ENCODE data around the gene PCDHB4. TPM values are rescaled to one million over a fixed set of nuclear protein-coding genes. Genes with fewer than 3 reads are reported as not detected.
"Not testable (repeated sequence)": the region's sequence is repeated elsewhere in the genome, so short reads cannot be mapped to it uniquely, and the experiment has no call there.

The PCDHB4 gene
- total and polyA plus RNA-seq, 2 of the 4 experiments (the other 2 are of a cell fraction), result 0.03 TPM; not detected in 1

DNA sequence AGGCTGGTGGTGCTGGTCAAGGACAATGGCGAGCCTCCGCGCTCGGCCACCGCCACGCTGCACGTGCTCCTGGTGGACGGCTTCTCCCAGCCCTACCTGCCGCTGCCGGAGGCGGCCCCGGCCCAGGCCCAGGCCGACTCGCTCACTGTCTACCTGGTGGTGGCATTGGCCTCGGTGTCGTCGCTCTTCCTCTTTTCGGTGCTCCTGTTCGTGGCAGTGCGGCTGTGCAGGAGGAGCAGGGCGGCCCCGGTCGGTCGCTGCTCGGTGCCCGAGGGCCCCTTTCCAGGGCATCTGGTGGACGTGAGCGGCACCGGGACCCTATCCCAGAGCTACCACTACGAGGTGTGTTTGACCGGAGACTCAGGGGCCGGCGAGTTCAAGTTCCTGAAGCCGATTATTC lies 15.7 kb downstream of the PCDHB4 start:
- H3K14ac ChIP-seq (replicated peaks; ENCODE audit: low read depth, low read length); H2BK20ac ChIP-seq (ENCODE audit: low read depth, low read length); H3K23ac ChIP-seq (ENCODE audit: low read depth, low read length); H3K4ac ChIP-seq (ENCODE audit: low read depth, low read length); DNase-seq; CTCF ChIA-PET; BruUV-seq (replicated peaks); H3K4me1 ChIP-seq (ENCODE audit: control insufficient read depth, insufficient read depth, low read length); H3K4me3 ChIP-seq (ENCODE audit: insufficient read depth, low read depth, low read length); H3K9ac ChIP-seq (ENCODE audit: low read depth, low read length); H4K5ac ChIP-seq (ENCODE audit: low read depth, low read length); H2BK5ac ChIP-seq (ENCODE audit: low read depth, low read length, poor library complexity, severe bottlenecking); H3K79me1 ChIP-seq (ENCODE audit: low read depth in 1 of 2, low read length in 2 of 2); H2AFZ ChIP-seq (replicated peaks; ENCODE audit: low read length, poor library complexity); H2BK120ac ChIP-seq (ENCODE audit: low read depth, low read length); POLR2A ChIA-PET (ENCODE audit: unreplicated experiment); H3K56ac ChIP-seq (ENCODE audit: extremely low read depth, insufficient read depth, low read length); in situ Hi-C loops (cut with MboI; ENCODE audit: low sequenced_read_pairs); intact Hi-C loops (cut with micrococcal nuclease); H2AK5ac ChIP-seq (ENCODE audit: low read depth, low read length); H3K36me3 ChIP-seq (ENCODE audit: control insufficient read depth, insufficient read depth, low read length); H3K9me3 ChIP-seq (ENCODE audit: control insufficient read depth, insufficient read depth, low read length); H4K20me1 ChIP-seq (ENCODE audit: insufficient read depth, low read length); H3K27ac ChIP-seq (ENCODE audit: insufficient read depth, low read length); H2AK9ac ChIP-seq (replicated peaks; ENCODE audit: low read depth, low read length, poor library complexity); ATAC-seq (ENCODE audit: low read depth); H3K9me1 ChIP-seq (ENCODE audit: insufficient read depth, low read length); H3K4me2 ChIP-seq (ENCODE audit: low read depth, low read length); H4K91ac ChIP-seq (ENCODE audit: insufficient read depth, low read depth, low read length); H2BK15ac ChIP-seq (ENCODE audit: low read depth, low read length); H3K27me3 ChIP-seq (ENCODE audit: control insufficient read depth, insufficient read depth, low read length); H4K8ac ChIP-seq (ENCODE audit: low read depth in 2 of 2, low read length in 2 of 2); dilution Hi-C loops (cut with HindIII; ENCODE audit: low sequenced_read_pairs, unreplicated experiment); H3K18ac ChIP-seq (ENCODE audit: low read depth, low read length): not testable (repeated sequence)
- WGBS, 2 experiments (ENCODE audit: extremely low coverage in 2 of 2, insufficient read length in 1 of 2), result 80% methylated on average over 1 of the region's 34 CpGs; no CpG with 5 or more reads in 1 of the 2 experiments
